HEK293 (cell line): ENCODE results near the gene HS3ST4.

ENCODE experiments used
- CTCF ChIA-PET: fragments of 350-600 bp; formaldehyde crosslinking; extraction: SDS; loops from one replicate; lab custom pipeline; 2021; ENCODE audit warnings: antibody characterized with exemption; lab: Yijun Ruan, JAX
- POLR2A ChIA-PET: fragments of 300-600 bp; formaldehyde crosslinking; extraction: SDS; loops from one replicate; lab custom pipeline; 2020; ENCODE audit warnings: antibody characterized with exemption, inconsistent platforms; lab: Yijun Ruan, JAX
- H3K27ac ChIP-seq: fragments of 200-500 bp; sonication (Bioruptor generic); 2 replicates; pipeline ENCODE4 v1.5.1; 2014; ENCODE audit warnings: low read depth, low read length, control low read depth, inconsistent platforms; ENCODE audit errors: extremely low read depth
- H3K36me3 ChIP-seq, 2 experiments: fragments of 200-500 bp in 1 of 2; sonication (Bioruptor generic) in 1 of 2; 1 replicate in 1 of 2; 2 replicates in 1 of 2; pipeline ENCODE4 v1.5.1; 2014 to 2017; ENCODE audit warnings: inconsistent platforms in 2 of 2, low read length in 2 of 2; ENCODE audit not compliant: control insufficient read depth in 2 of 2, insufficient read depth in 1 of 2
- H3K4me1 ChIP-seq: fragments of 200-500 bp; sonication (Bioruptor generic); 2 replicates; pipeline ENCODE4 v1.5.1; 2014; ENCODE audit warnings: mild to moderate bottlenecking, low read length, inconsistent platforms; ENCODE audit not compliant: control insufficient read depth, insufficient read depth
- H3K4me3 ChIP-seq: 2 replicates; pipeline ENCODE4 v1.5.1; 2011; ENCODE audit warnings: low read depth, mild to moderate bottlenecking, control low read depth, low read length, moderate library complexity
- H3K9me3 ChIP-seq: fragments of 200-500 bp; sonication (Bioruptor generic); 2 replicates; pipeline ENCODE4 v1.5.1; 2014; ENCODE audit warnings: low read depth, low read length, inconsistent platforms; ENCODE audit not compliant: control insufficient read depth, insufficient read depth
- HOXC10 ChIP-seq: sonication (generic); formaldehyde crosslinking; IDR thresholded peaks from 2 replicates; pipeline ENCODE4 v1.8.1; 2023; ENCODE audit warnings: mild to moderate bottlenecking, missing genetic modification reagents
- HOXD13 ChIP-seq: sonication (generic); formaldehyde crosslinking; IDR thresholded peaks from 2 replicates; pipeline ENCODE4 v1.8.0; 2022; ENCODE audit warnings: missing genetic modification reagents, borderline replicate concordance
- MYNN ChIP-seq: fragments of 450-650 bp; formaldehyde crosslinking; IDR thresholded peaks from 2 replicates; pipeline ENCODE4 v1.5.1; 2016; ENCODE audit warnings: missing biosample characterization, missing genetic modification characterization, borderline replicate concordance
- SP2 ChIP-seq: fragments of 450-650 bp; formaldehyde crosslinking; IDR thresholded peaks from 2 replicates; pipeline ENCODE4 v1.5.1; 2016; ENCODE audit warnings: missing biosample characterization, missing genetic modification characterization
- ZBTB1 ChIP-seq: fragments of 450-650 bp; formaldehyde crosslinking; IDR thresholded peaks from 2 replicates; pipeline ENCODE4 v1.5.1; 2016; ENCODE audit warnings: missing biosample characterization, missing genetic modification characterization
- ZBTB7A ChIP-seq: fragments of 450-650 bp; formaldehyde crosslinking; IDR thresholded peaks from 2 replicates; pipeline ENCODE4 v1.5.1; 2016; ENCODE audit warnings: low read depth, missing biosample characterization, missing genetic modification characterization
- ZIC2 ChIP-seq: fragments of 450-650 bp; formaldehyde crosslinking; IDR thresholded peaks from 2 replicates; pipeline ENCODE4 v1.5.1; 2016; ENCODE audit warnings: missing biosample characterization, missing genetic modification characterization
- ZNF133 ChIP-seq: fragments of 450-650 bp; formaldehyde crosslinking; IDR thresholded peaks from 2 replicates; pipeline ENCODE4 v1.5.1; 2016; ENCODE audit warnings: missing biosample characterization, missing genetic modification characterization
- ZNF157 ChIP-seq: fragments of 450-650 bp; formaldehyde crosslinking; IDR thresholded peaks from 2 replicates; pipeline ENCODE4 v1.5.1; 2016; ENCODE audit warnings: missing biosample characterization, missing genetic modification characterization
- ZNF169 ChIP-seq: fragments of 450-650 bp; formaldehyde crosslinking; IDR thresholded peaks from 2 replicates; pipeline ENCODE4 v1.5.1; 2016; ENCODE audit warnings: missing biosample characterization, missing genetic modification characterization
- ZNF2 ChIP-seq: fragments of 450-650 bp; formaldehyde crosslinking; IDR thresholded peaks from 2 replicates; pipeline ENCODE4 v1.5.1; 2016; ENCODE audit warnings: missing biosample characterization, missing genetic modification characterization
- ZNF211 ChIP-seq: fragments of 450-650 bp; formaldehyde crosslinking; IDR thresholded peaks from 2 replicates; pipeline ENCODE4 v1.5.1; 2016; ENCODE audit warnings: low read depth, missing biosample characterization, missing genetic modification characterization
- ZNF302 ChIP-seq: fragments of 450-650 bp; formaldehyde crosslinking; IDR thresholded peaks from 2 replicates; pipeline ENCODE4 v1.5.1; 2016; ENCODE audit warnings: missing biosample characterization, missing genetic modification characterization, low read depth
- ZNF549 ChIP-seq: fragments of 450-650 bp; IDR thresholded peaks from 2 replicates; pipeline ENCODE4 v1.5.1; 2018; ENCODE audit warnings: missing biosample characterization, missing genetic modification characterization, mild to moderate bottlenecking, inconsistent platforms, moderate library complexity
- ZNF701 ChIP-seq: fragments of 450-650 bp; formaldehyde crosslinking; IDR thresholded peaks from 2 replicates; pipeline ENCODE4 v1.5.1; 2016; ENCODE audit warnings: missing biosample characterization, missing genetic modification characterization
- ZSCAN16 ChIP-seq: fragments of 450-650 bp; formaldehyde crosslinking; IDR thresholded peaks from 2 replicates; pipeline ENCODE4 v1.5.1; 2016; ENCODE audit warnings: missing biosample characterization, missing genetic modification characterization
- TF ChIP-seq, protein P1 (sequence below): fragments of 450-650 bp; formaldehyde crosslinking; IDR thresholded peaks from 2 replicates; pipeline ENCODE4 v1.5.1; 2016; ENCODE audit warnings: missing biosample characterization, missing genetic modification characterization
- TF ChIP-seq, protein P2 (sequence below): fragments of 450-650 bp; formaldehyde crosslinking; IDR thresholded peaks from 2 replicates; pipeline ENCODE4 v1.5.1; 2016; ENCODE audit warnings: missing biosample characterization, missing genetic modification characterization
- TF ChIP-seq, protein P3 (sequence below): fragments of 450-650 bp; formaldehyde crosslinking; conservative IDR thresholded peaks from 2 replicates; pipeline ENCODE4 v1.5.1; 2016; ENCODE audit warnings: low read depth, missing biosample characterization, missing genetic modification characterization

The HS3ST4 gene

DNA sequence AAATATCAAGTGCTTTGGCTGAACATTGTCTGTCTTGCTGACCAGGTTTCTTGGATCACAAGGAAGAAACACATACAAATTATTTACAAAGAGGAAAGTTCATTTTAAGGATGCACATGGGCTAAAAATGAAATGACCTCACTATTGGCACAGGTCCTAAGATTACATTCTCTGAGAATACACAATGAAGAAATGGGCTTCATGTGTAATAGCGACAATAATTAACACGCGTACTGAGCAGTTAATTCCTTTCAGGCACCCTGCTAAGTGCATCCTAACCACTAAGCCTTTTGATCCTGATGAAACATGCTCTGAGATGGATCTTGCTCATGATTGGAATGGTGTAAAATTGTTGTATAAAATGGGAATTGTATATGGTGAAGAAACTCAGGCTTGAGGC is 429.0 kb downstream of the HS3ST4 start (continued):
- TF ChIP-seq, protein P1, sequence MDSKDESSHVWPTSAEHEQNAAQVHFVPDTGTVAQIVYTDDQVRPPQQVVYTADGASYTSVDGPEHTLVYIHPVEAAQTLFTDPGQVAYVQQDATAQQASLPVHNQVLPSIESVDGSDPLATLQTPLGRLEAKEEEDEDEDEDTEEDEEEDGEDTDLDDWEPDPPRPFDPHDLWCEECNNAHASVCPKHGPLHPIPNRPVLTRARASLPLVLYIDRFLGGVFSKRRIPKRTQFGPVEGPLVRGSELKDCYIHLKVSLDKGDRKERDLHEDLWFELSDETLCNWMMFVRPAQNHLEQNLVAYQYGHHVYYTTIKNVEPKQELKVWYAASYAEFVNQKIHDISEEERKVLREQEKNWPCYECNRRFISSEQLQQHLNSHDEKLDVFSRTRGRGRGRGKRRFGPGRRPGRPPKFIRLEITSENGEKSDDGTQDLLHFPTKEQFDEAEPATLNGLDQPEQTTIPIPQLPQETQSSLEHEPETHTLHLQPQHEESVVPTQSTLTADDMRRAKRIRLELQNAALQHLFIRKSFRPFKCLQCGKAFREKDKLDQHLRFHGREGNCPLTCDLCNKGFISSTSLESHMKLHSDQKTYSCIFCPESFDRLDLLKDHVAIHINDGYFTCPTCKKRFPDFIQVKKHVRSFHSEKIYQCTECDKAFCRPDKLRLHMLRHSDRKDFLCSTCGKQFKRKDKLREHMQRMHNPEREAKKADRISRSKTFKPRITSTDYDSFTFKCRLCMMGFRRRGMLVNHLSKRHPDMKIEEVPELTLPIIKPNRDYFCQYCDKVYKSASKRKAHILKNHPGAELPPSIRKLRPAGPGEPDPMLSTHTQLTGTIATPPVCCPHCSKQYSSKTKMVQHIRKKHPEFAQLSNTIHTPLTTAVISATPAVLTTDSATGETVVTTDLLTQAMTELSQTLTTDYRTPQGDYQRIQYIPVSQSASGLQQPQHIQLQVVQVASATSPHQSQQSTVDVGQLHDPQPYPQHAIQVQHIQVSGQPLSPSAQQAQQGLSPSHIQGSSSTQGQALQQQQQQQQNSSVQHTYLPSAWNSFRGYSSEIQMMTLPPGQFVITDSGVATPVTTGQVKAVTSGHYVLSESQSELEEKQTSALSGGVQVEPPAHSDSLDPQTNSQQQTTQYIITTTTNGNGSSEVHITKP (tag by site-specific recombination): no peak
- TF ChIP-seq ZNF211 (tag by site-specific recombination): no peak

DNA sequence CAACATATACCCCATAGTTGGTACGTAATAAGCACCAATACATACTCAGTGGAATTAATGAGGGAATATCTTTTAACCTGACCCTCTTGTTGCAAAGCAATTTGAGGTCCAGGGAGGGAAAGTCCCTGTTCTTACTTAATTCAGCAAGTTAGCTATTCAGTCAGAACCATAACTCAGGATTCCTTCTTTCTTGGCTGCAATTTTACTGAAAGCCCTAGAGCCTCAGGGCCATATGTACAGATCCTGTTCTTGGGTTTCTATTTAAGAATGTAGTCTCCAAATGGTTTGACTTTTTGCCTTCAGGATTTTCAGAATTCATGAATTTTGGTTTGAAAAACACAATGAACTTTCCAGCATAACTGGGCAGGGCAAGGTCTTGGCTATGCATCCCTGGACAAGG is 436.5 kb downstream of the HS3ST4 start:
- H3K36me3 ChIP-seq: no peaks in the 10 kb centered on the region
- H3K9me3 ChIP-seq: no peaks in the 10 kb centered on the region
- TF ChIP-seq ZNF2 (tag by site-specific recombination) (no peak), ZNF302 (tag by site-specific recombination) (no peak), HOXC10 (CRISPR knock-in tag) (no peak), ZNF169 (tag by site-specific recombination) (no peak), HOXD13 (no peak), ZNF133 (tag by site-specific recombination) (no peak), ZIC2 (tag by site-specific recombination) (no peak), ZNF701 (tag by site-specific recombination) (no peak), SP2 (tag by site-specific recombination) (no peak), ZBTB7A (no peak), MYNN (tag by site-specific recombination) (no peak), ZBTB1 (tag by site-specific recombination) (no peak), ZSCAN16 (no peak), ZNF549 (tag by site-specific recombination) (no peak), ZNF157 (tag by site-specific recombination) (no peak)
- TF ChIP-seq, protein P2, sequence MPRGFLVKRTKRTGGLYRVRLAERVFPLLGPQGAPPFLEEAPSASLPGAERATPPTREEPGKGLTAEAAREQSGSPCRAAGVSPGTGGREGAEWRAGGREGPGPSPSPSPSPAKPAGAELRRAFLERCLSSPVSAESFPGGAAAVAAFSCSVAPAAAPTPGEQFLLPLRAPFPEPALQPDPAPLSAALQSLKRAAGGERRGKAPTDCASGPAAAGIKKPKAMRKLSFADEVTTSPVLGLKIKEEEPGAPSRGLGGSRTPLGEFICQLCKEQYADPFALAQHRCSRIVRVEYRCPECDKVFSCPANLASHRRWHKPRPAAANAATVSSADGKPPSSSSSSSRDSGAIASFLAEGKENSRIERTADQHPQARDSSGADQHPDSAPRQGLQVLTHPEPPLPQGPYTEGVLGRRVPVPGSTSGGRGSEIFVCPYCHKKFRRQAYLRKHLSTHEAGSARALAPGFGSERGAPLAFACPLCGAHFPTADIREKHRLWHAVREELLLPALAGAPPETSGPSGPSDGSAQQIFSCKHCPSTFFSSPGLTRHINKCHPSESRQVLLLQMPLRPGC: no peak
- TF ChIP-seq, protein P3, sequence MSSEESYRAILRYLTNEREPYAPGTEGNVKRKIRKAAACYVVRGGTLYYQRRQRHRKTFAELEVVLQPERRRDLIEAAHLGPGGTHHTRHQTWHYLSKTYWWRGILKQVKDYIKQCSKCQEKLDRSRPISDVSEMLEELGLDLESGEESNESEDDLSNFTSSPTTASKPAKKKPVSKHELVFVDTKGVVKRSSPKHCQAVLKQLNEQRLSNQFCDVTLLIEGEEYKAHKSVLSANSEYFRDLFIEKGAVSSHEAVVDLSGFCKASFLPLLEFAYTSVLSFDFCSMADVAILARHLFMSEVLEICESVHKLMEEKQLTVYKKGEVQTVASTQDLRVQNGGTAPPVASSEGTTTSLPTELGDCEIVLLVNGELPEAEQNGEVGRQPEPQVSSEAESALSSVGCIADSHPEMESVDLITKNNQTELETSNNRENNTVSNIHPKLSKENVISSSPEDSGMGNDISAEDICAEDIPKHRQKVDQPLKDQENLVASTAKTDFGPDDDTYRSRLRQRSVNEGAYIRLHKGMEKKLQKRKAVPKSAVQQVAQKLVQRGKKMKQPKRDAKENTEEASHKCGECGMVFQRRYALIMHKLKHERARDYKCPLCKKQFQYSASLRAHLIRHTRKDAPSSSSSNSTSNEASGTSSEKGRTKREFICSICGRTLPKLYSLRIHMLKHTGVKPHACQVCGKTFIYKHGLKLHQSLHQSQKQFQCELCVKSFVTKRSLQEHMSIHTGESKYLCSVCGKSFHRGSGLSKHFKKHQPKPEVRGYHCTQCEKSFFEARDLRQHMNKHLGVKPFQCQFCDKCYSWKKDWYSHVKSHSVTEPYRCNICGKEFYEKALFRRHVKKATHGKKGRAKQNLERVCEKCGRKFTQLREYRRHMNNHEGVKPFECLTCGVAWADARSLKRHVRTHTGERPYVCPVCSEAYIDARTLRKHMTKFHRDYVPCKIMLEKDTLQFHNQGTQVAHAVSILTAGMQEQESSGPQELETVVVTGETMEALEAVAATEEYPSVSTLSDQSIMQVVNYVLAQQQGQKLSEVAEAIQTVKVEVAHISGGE (tag by site-specific recombination): no peak
- POLR2A ChIA-PET: no interaction called here
- CTCF ChIA-PET: no interaction called here
- H3K27ac ChIP-seq: no peak overlapping the region
- no peak overlapping the region for H3K4me3 ChIP-seq
- H3K4me1 ChIP-seq: no peaks in the 10 kb centered on the region
